ENCODE results near the gene ATOX1.
"Not testable (repeated sequence)": the region's sequence is repeated elsewhere in the genome, so short reads cannot be mapped to it uniquely, and the experiment has no call there.

The ATOX1 gene

DNA sequence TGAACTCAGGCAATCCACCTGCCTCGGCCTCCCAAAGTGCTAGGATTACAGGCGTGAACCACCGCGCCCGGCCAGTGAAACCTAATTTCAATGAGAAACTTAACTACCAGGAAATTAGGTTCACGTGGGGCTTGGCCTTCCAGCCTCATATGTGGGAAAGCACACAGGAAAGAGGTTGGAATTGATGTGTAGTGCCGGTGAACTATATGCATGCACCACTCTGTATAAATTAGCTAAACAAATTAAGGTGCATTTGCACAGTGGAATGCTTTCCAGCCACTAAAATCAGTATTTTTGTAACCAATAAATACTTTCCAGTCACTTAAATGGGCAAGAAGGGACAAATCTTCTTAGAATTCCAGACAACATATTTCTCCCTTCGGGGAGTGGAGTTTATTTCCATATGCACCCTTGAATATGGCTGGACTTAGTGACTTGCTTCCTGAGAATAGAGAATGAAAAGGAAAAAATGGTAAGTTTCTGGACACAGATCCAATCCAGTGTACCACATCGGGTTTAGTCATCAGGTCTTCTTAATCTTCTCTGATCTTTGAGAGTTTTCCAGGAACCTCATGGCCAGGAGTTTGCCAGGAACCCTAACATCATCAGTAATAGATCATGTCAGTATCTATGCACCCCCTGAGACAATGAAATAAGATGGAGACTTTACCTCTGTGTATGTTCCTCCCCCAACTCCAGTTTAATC, 24.9 kb downstream of the ATOX1 start:
- DNase-seq (ENCODE audit: low spot score): no peak

DNA sequence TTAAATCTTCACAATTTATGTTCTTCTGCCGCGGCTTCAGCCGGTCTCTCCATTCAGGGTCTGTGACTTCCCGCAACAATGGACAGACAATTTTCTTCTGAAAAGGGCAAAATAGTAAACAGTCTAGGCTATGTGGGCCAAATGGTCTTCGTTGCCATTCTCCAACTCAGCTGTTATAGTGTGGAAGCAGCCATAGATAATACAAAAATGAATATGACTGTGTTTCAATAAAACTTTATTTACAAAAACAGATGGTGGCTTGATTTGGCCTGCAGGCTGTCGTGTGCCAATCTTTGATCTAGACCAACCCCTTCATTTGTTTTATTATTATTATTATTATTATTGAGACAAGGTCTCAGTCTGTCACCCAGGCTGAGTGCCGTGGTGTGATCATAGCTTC, 28.1 kb downstream of the ATOX1 start:
- DNase-seq (ENCODE audit: low spot score): no peak

GRCh38 chr5:151729597-151729996, 28.8 kb downstream of the ATOX1 start:
- DNase-seq (ENCODE audit: low spot score): not testable (repeated sequence)

- DNase-seq (ENCODE audit: low spot score): peak; percentile 59
Measured at GRCh38 chr5:151724360-151724759, 34.1 kb downstream of the ATOX1 start.

- DNase-seq (ENCODE audit: low spot score): no peak
Measured at GRCh38 chr5:151722546-151722945, 35.9 kb downstream of the ATOX1 start.

DNA sequence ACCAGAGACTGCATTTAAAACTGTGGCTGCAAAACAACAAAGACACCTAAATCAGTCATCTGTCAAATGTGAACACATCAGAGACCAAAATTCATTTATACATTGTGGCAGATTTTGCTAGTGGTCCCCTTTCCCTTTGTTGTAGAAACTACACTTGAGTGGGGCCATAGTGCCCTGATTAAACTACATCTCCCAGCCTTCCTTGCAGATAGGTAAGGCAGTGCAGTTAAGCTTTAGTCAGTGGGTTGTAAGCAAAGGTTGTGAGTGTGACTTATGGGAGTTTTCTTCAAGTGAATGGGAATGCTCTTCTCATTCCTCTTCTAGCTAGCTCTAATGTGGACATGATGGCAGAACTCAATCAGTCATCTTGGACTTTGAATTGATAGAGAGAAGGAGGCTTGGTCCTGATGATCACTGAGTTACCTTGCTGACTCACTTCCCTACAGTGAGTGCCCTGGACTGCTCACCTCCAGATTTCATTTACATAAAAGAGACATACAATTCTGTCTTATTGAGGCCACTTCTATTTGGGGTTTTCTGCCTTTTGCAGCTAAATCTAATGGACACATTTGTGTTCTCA, 36.5 kb downstream of the ATOX1 start:
- DNase-seq (ENCODE audit: low spot score): no peak

DNA sequence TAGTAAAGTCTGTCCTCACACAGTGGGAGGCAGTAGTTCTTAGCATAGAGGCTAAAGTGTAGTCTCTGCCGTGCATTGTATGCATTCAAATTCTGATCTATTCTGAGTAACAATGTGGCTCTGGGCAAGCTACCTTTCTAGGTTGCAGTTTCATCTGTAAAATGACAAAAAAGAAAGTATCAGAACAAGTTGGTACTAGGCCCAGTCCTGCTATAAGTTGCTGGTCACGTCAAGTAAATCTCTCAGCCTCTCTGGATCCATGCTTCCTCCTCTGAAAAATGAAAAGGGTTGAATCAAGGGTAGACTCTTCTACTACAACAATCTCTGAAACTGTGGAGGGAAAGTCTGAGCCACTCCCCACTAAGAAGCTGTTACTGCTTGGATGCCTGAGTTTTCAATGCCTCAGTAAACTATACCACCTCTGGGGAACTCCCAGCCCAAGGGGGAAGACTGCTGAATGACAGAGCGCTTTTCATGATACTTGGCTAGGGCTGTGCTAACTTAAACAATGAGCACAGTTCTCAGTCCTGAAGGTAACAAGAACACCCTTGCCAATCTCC, 37.3 kb downstream of the ATOX1 start:
- DNase-seq (ENCODE audit: low spot score): no peak

DNA sequence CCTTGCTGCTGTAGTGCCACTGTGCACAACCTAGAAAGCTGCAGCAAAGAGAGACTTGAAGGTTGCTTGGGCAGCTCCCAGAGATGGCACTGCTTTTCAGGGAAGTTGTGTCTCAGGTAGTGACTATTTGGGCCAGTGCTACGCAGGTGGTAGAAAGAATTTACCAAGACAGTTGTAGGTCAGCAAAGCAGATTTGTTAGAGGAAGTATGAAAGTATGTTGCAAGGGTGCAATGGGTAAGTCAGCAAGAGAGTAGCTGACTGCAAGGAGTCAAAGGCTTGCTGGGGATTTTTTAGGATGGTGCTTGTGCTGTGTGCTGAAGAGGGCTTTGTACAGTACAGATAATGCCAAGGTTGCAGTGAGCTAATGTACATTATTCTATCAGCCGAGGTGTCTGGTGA, 38.2 kb downstream of the ATOX1 start:
- no peak for DNase-seq (ENCODE audit: low spot score)

- DNase-seq (ENCODE audit: low spot score): no peak
Measured at GRCh38 chr5:151719228-151720000, 39.0 kb downstream of the ATOX1 start.

GRCh38 chr5:151718646-151719045, 39.8 kb downstream of the ATOX1 start:
- DNase-seq (ENCODE audit: low spot score): no peak

DNA sequence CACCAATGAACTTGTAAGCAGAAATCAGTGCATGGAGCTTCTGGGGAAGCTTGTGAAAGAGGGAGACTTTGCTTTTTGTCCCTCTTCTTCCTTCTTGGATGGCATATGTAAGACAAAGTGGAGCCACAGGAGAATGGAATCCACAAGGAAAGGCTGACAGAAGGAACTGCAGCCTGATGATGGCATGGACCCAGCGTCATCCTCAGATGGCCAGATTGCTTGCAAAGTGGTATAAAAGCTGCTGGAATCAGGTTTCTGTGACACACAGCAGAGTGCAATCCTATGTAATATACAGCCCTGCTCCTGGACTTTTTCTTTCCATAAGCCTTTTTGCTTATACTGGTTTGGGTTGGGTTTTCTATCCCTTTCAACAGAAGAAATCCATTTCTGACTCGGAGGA, 40.3 kb downstream of the ATOX1 start:
- DNase-seq (ENCODE audit: low spot score): no peak

GRCh38 chr5:151717416-151717815, 41.0 kb downstream of the ATOX1 start:
- no peak for DNase-seq (ENCODE audit: low spot score)

- no peak for DNase-seq (ENCODE audit: low spot score)
Measured at GRCh38 chr5:151709109-151709735, 49.2 kb downstream of the ATOX1 start.

DNA sequence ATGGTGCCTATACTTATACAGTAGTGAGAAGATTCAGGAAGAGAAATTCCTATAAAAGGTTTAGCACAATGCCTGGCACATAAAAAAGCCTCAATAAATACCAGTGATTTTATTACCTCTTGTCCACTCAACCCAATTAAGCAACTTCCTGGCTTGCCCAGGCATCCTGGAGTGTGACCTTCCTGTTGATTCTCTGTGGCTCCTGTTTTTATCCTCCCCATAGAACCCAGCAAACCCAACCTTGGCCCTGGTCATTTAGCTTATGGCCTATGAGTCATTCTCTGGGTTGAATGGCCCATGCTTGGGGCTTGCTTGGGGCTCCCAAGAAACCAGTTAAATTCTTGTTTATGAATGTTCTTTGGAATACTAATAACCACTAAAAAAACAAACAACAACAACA, 50.3 kb downstream of the ATOX1 start:
- DNase-seq (ENCODE audit: low spot score): no peak

DNA sequence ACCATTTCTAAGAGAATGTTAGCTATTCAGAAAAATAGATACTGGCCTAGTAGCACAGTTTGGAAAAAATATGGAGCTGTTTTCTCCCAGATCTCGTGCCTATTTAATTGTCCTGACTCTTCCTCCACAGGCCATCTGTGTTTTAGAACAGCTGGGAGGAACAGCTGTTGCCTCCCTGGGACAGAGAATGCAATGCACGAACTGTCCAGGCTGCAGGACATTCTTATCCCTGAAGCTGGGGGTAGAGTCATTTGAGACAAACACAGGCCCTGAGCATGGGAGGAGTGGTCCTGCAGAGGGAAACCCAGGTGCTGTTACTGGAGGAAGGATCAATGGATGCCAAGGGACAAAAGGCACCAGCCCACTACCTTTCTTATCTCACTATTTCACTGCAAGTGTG, 50.9 kb downstream of the ATOX1 start:
- no peak for DNase-seq (ENCODE audit: low spot score)

GRCh38 chr5:151706906-151707305, 51.5 kb downstream of the ATOX1 start:
- no peak for DNase-seq (ENCODE audit: low spot score)

GRCh38 chr5:151703780-151704179, 54.7 kb downstream of the ATOX1 start:
- no peak for DNase-seq (ENCODE audit: low spot score)

GRCh38 chr5:151703227-151703626, 55.2 kb downstream of the ATOX1 start:
- DNase-seq (ENCODE audit: low spot score): no peak

DNA sequence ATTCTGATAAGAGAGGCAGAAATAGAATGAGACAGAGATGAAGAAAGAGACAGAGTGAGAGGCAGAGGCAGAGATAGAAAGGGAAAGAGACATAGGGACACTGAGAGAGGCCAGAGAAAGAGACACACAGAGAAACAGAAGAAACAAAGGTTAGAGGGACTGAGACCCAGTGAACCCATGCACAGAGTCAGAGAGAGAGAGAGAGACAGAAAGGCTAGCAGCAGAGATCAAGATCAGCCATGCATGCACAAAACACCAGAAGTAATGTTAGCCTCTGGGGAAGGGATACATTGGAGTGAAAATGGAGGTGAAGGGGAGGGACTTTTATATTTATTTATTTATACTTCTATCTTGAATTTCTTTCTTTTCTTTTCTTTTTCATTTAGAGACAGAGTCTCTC, 57.6 kb downstream of the ATOX1 start:
- DNase-seq (ENCODE audit: low spot score): no peak

- no peak for DNase-seq (ENCODE audit: low spot score)
Measured at GRCh38 chr5:151700296-151700695, 58.1 kb downstream of the ATOX1 start.

DNA sequence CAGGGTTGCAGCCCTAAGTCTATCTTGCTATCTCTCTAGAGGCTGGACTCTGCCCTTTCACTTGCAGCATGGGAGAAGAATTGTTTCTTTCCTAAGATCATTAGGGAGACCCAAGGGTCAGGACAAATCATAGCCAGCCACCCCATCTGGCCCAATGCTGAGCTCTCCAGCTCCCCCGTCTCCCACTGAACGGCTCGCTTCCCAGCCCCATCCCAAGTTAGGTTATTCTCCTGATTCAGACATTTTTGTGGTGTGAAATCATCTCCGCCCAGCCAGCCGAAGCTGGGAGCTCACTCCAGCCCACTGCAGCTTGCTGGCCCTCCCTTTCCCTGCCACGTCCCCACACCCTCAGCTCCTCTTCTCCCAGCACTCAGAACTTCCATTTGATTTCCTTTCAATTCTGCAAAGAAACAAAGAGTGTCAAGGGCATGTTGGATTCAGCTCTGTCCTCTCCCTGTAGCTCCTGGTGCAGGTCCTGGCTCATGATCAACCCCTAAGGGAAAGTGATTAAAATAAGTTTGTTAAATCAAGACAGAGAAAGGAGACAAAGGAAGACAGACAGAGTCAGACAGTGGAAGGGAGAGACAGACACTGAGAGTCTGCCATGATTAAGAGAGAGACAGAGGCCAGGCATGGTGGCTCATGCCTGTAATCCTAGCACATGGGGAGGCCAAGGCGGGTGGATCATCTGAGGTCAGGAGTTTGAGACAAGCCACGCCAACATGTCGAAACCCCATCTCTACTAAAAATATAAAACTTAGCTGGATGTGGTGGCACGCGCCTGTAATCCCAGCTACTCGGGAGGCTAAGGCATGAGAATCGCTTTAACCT, 59.1 kb downstream of the ATOX1 start:
- no peak for DNase-seq (ENCODE audit: low spot score)

- DNase-seq (ENCODE audit: low spot score): not testable (repeated sequence)
Measured at GRCh38 chr5:151698081-151698480, 60.4 kb downstream of the ATOX1 start.

Data from Ammon's horn (tissue), 1 donor.